A549 (cell line): ENCODE results near the gene ABO. TPM values are rescaled to one million over a fixed set of nuclear protein-coding genes. Genes with fewer than 3 reads are reported as not detected.
"Not testable (repeated sequence)": the region's sequence is repeated elsewhere in the genome, so short reads cannot be mapped to it uniquely, and the experiment has no call there.

Experiments
- ATAC-seq, 2 experiments: fragments of 200-7000 bp in 1 of 2; fragments of >200 bp in 1 of 2; cut with Nextera tagmentation in 1 of 2; cut with Tn5 transposase in 1 of 2; 3 replicates each; pipeline versions ENCODE4 v1.8.0 to v1.9.1; 2018 to 2020; ENCODE audit warnings: mild to moderate bottlenecking in 1 of 2, moderate library complexity in 1 of 2
- CTCF ChIA-PET: fragments of 300-600 bp; sonication (Branson Sonifier 250); formaldehyde crosslinking; extraction: SDS; loops from one replicate; lab custom pipeline; 2021; ENCODE audit warnings: antibody characterized with exemption, inconsistent platforms; lab: Yijun Ruan, JAX
- POLR2A ChIA-PET: fragments of 350-600 bp; formaldehyde crosslinking; extraction: SDS; loops from one replicate; lab custom pipeline; 2021; ENCODE audit warnings: antibody characterized with exemption, inconsistent platforms; lab: Yijun Ruan, JAX
- DNase-seq, 2 experiments: peaks; one replicate each; pipeline versions ENCODE4 v3.0.0 to v3.0.0-alpha.2; 2011 to 2016; ENCODE audit warnings: low read depth in 1 of 2, low spot score in 1 of 2
- FAIRE-seq: peaks from 2 replicates; lab custom pipeline; 2011; peaks lifted over from hg19 to GRCh38; lab: Jason Lieb, UNC
- H3K27ac ChIP-seq, 2 experiments: fragments of >200 bp; sonication (Bioruptor Twin); formaldehyde crosslinking; 3 replicates each; pipeline ENCODE4 v1.5.1; 2016 to 2017
- H3K4me1 ChIP-seq: fragments of >200 bp; sonication (Bioruptor Twin); formaldehyde crosslinking; 3 replicates; pipeline ENCODE4 v1.6.1; 2016
- H3K4me2 ChIP-seq: fragments of >200 bp; sonication (Bioruptor Twin); formaldehyde crosslinking; 3 replicates; pipeline ENCODE4 v1.6.1; 2016
- H3K4me3 ChIP-seq: fragments of >200 bp; sonication (Bioruptor Twin); formaldehyde crosslinking; 3 replicates; pipeline ENCODE4 v1.5.1; 2016
- H3K9me3 ChIP-seq: fragments of >200 bp; sonication (Bioruptor Twin); formaldehyde crosslinking; 3 replicates; pipeline ENCODE4 v1.6.1; 2016
- CBX2 ChIP-seq: fragments of 200-600 bp; sonication (generic); IDR thresholded peaks from 2 replicates; pipeline ENCODE4 v1.6.1; 2016; ENCODE audit warnings: low read depth, mild to moderate bottlenecking, borderline replicate concordance
- E2F6 ChIP-seq: IDR thresholded peaks from 2 replicates; pipeline ENCODE4 v1.6.1; 2012; ENCODE audit warnings: low read depth, borderline replicate concordance
- EHF ChIP-seq: fragments of 250-450 bp; sonication (Bioruptor Pico); IDR thresholded peaks from 2 replicates; pipeline ENCODE4 v1.5.0; 2020; ENCODE audit warnings: mild to moderate bottlenecking
- ELK1 ChIP-seq: fragments of 150-350 bp; IDR thresholded peaks from 2 replicates; pipeline ENCODE4 v1.6.1; 2014; ENCODE audit warnings: low read depth, mild to moderate bottlenecking, low read length
- FOSL2 ChIP-seq, 2 experiments: fragments of 450-650 bp in 1 of 2; fragments of >200 bp in 1 of 2; sonication (Bioruptor Twin) in 1 of 2; formaldehyde crosslinking; IDR thresholded peaks; 2 replicates each; pipeline versions ENCODE4 v1.5.0 to v1.6.1; 2016 to 2020; ENCODE audit warnings: mild to moderate bottlenecking in 1 of 2, moderate library complexity in 1 of 2
- FOXS1 ChIP-seq: fragments of 250-450 bp; sonication (Bioruptor Pico); IDR thresholded peaks from 2 replicates; pipeline ENCODE4 v1.5.0; 2020; ENCODE audit warnings: mild to moderate bottlenecking, moderate library complexity
- JUN ChIP-seq, 2 experiments: fragments of >200 bp; sonication (Bioruptor Twin); formaldehyde crosslinking; IDR thresholded peaks; 2 replicates in 1 of 2; 3 replicates in 1 of 2; pipeline ENCODE4 v1.6.1; 2016 to 2017
- KDM1A ChIP-seq: fragments of 200-600 bp; sonication (generic); IDR thresholded peaks from 2 replicates; pipeline ENCODE4 v1.6.1; 2016; ENCODE audit warnings: low read depth, mild to moderate bottlenecking
- MAZ ChIP-seq: fragments of 150-350 bp; IDR thresholded peaks from 2 replicates; pipeline ENCODE4 v1.6.1; 2014; ENCODE audit warnings: antibody characterized with exemption, low read depth, low read length, borderline replicate concordance
- MYC ChIP-seq: IDR thresholded peaks from 2 replicates; pipeline ENCODE4 v1.6.1; 2012; ENCODE audit warnings: mild to moderate bottlenecking, inconsistent platforms, low read length, improper control_type of control experiment, borderline replicate concordance
- PHF8 ChIP-seq: fragments of 200-600 bp; sonication (generic); IDR thresholded peaks from 2 replicates; pipeline ENCODE4 v1.6.1; 2016; ENCODE audit warnings: low read depth, mild to moderate bottlenecking, antibody characterized with exemption, moderate library complexity, borderline replicate concordance
- POLR2A ChIP-seq: IDR thresholded peaks from 2 replicates; pipeline ENCODE4 v1.6.1; 2012; ENCODE audit warnings: mild to moderate bottlenecking, low read length
- RAD21 ChIP-seq, 2 experiments: fragments of >200 bp in 1 of 2; sonication (Bioruptor Twin) in 1 of 2; formaldehyde crosslinking in 1 of 2; IDR thresholded peaks in 1 of 2; conservative IDR thresholded peaks in 1 of 2; 2 replicates in 1 of 2; 3 replicates in 1 of 2; pipeline ENCODE4 v1.6.1; 2012 to 2018; ENCODE audit warnings: inconsistent platforms in 1 of 2
- RCOR1 ChIP-seq: fragments of 150-350 bp; IDR thresholded peaks from 2 replicates; pipeline ENCODE4 v1.6.1; 2014; ENCODE audit warnings: antibody characterized with exemption, low read length, low read depth
- RNF2 ChIP-seq: fragments of 200-600 bp; sonication (generic); IDR thresholded peaks from 2 replicates; pipeline ENCODE4 v1.6.1; 2016; ENCODE audit warnings: low read depth, mild to moderate bottlenecking, antibody characterized with exemption, moderate library complexity, borderline replicate concordance
- SREBF2 ChIP-seq: fragments of 450-650 bp; IDR thresholded peaks from 2 replicates; pipeline ENCODE4 v1.6.1; 2014; ENCODE audit warnings: mild to moderate bottlenecking, moderate library complexity
- ZC3H11A ChIP-seq: fragments of 450-650 bp; IDR thresholded peaks from 2 replicates; pipeline ENCODE4 v1.6.1; 2014; ENCODE audit warnings: antibody characterized with exemption, mild to moderate bottlenecking
- ZSCAN20 ChIP-seq: fragments of 250-450 bp; sonication (Bioruptor Pico); IDR thresholded peaks from 2 replicates; pipeline ENCODE4 v1.8.0; 2022; ENCODE audit warnings: mild to moderate bottlenecking, moderate library complexity
- WGBS: methylation state at CpG from one replicate; pipeline ENCODE4 v1.1.6; 2017; ENCODE audit errors: missing lambda C conversion rate; 5-methylcytosine and 5-hydroxymethylcytosine counted together
- polyA plus RNA-seq, 4 experiments: library from polyadenylated mRNA; depleted of rRNA in 3 of 4; stranded (reverse); fragments of >200 nt; fragmentation: RNase III in 1 of 4; extraction: RNeasy Plus Mini Kit Qiagen cat#74134 plus additional on column Dnase treatment in 1 of 4; gene quantifications; 2 replicates in 3 of 4; 3 replicates in 1 of 4; pipeline ENCODE4 v1.2.3, GENCODE V29; 2011 to 2017
- small RNA-seq, 6 experiments: library from RNA; depleted of rRNA; stranded (forward); fragments of <200 nt; gene quantifications; one replicate each; pipeline ENCODE3, GENCODE V24; 2012
- TF ChIP-seq, protein P1 (sequence below): fragments of >200 bp; sonication (Bioruptor Twin); formaldehyde crosslinking; IDR thresholded peaks from 2 replicates; pipeline ENCODE4 v1.6.1; 2016
- TF ChIP-seq, protein P2 (sequence below): IDR thresholded peaks from 2 replicates; pipeline ENCODE4 v1.6.1; 2012

Gene ABO
- polyA plus RNA-seq, 2 of the 4 experiments (the other 2 are of a cell fraction): not detected

- TF ChIP-seq ZC3H11A (no peak), E2F6 (no peak), CBX2 (no peak), POLR2A (no peak), RAD21 (conservative IDR thresholded peaks at IDR 0.05 in 1 of 2, IDR thresholded peaks at IDR 0.05 in 1 of 2) (no peak), JUN (IDR thresholded peaks at IDR 0.05) (no peak), MAZ (no peak), FOSL2 (IDR thresholded peaks at IDR 0.05) (no peak), FOSL2 (CRISPR knock-in tag; IDR thresholded peaks at IDR 0.05) (no peak), RCOR1 (no peak), MYC (no peak), ELK1 (no peak), EHF (CRISPR knock-in tag) (no peak), RNF2 (no peak), SREBF2 (no peak), ZSCAN20 (CRISPR knock-in tag) (no peak), PHF8 (no peak), KDM1A (no peak), FOXS1 (CRISPR knock-in tag) (no peak)
- TF ChIP-seq, protein P1, sequence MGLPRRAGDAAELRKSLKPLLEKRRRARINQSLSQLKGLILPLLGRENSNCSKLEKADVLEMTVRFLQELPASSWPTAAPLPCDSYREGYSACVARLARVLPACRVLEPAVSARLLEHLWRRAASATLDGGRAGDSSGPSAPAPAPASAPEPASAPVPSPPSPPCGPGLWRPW: no peak
- TF ChIP-seq, protein P2, sequence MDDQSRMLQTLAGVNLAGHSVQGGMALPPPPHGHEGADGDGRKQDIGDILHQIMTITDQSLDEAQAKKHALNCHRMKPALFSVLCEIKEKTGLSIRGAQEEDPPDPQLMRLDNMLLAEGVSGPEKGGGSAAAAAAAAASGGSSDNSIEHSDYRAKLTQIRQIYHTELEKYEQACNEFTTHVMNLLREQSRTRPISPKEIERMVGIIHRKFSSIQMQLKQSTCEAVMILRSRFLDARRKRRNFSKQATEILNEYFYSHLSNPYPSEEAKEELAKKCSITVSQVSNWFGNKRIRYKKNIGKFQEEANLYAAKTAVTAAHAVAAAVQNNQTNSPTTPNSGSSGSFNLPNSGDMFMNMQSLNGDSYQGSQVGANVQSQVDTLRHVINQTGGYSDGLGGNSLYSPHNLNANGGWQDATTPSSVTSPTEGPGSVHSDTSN: no peak
- TF ChIP-seq, all 56 proteins: peak for 0
- CTCF ChIA-PET: interaction anchor here (0.7 to 4.9 kb wide), 3 partner anchors 20 to 59 kb away, joined by 3 to 25 read pairs (median 4); no protein-coding TSS in a partner anchor
- FAIRE-seq (no peak), DNase-seq (no peak), ATAC-seq (no peak)
- POLR2A ChIA-PET: no interaction called here
- Histone ChIP-seq H3K4me3 (no peak overlapping the region), H3K27ac (no peak overlapping the region), H3K9me3 (peaks cover 2% of the 10 kb centered on the region; the same call in 2 of the 3 replicates), H3K4me1 (no peaks in the 10 kb centered on the region), H3K4me2 (no peak overlapping the region)
- WGBS: 40% methylated on average over 24 of the region's 35 CpGs
Observed at GRCh38 chr9:133205996-133206931, 68.7 kb downstream of the ABO start.

DNA sequence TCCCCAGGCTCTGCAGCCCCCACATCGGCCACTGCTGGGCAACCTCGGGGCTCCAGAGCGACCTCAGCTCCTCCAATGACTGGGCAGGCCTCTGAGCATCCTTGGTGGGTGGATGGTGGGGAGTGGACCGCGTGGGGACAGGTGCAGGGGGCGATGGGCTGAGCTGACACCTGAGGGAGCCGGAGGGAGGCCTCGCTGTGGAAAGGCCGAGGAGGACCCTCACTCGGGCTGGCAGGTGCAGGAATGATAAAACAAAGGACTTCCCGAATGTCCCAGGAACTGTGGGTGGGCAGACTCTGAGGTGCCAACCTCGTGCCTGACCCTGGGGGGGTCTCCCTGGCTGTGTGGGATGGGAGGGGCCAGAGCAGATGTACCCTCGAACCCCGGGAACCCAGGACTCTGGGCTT is 69.5 kb downstream of the ABO start:
- CTCF ChIA-PET: interaction anchor here (1.2 to 4.9 kb wide), 3 partner anchors 17 to 197 kb away, joined by 3 to 25 read pairs (median 3); no protein-coding TSS in a partner anchor
- FAIRE-seq, H3K4me1 ChIP-seq, POLR2A ChIA-PET, H3K27ac ChIP-seq, H3K9me3 ChIP-seq, DNase-seq, H3K4me3 ChIP-seq, H3K4me2 ChIP-seq, ATAC-seq: not testable (repeated sequence)
- 6% methylated on average over 10 of the region's 14 CpGs for WGBS

Small RNA genes within 50 kb of the gene (small RNA-seq; reads per million reads assigned to genes)
- gene RF00019: 0 reads per million in 6 experiments

Other genes starting within 250 kb of the ABO start
- gene GTF3C5, start 244.2 kb downstream of the ABO start, polyA plus RNA-seq (2011; rRNA removed): 57.2 and 57.4 TPM in 2 replicates
- 77.9 to 83.9 TPM (median 80.3 TPM) in 3 replicates for gene GTF3C5, start 244.2 kb downstream of the ABO start, polyA plus RNA-seq (2017; fragmentation: RNase III; extraction: RNeasy Plus Mini Kit Qiagen cat#74134 plus additional on column Dnase treatment)
- gene CEL, start 213.2 kb downstream of the ABO start, polyA plus RNA-seq (2011; rRNA removed): 0.23 and 0.28 TPM in 2 replicates
- 0.68 to 0.87 TPM (median 0.87 TPM) in 3 replicates for gene CEL, start 213.2 kb downstream of the ABO start, polyA plus RNA-seq (2017; fragmentation: RNase III; extraction: RNeasy Plus Mini Kit Qiagen cat#74134 plus additional on column Dnase treatment)
- gene RALGDS, start 154.0 kb downstream of the ABO start, polyA plus RNA-seq (2011; rRNA removed): 12.1 and 14.8 TPM in 2 replicates
- 8.6 to 10.2 TPM (median 8.9 TPM) in 3 replicates for gene RALGDS, start 154.0 kb downstream of the ABO start, polyA plus RNA-seq (2017; fragmentation: RNase III; extraction: RNeasy Plus Mini Kit Qiagen cat#74134 plus additional on column Dnase treatment)
- gene GBGT1, start 111.3 kb downstream of the ABO start, polyA plus RNA-seq (2011; rRNA removed): 1.7 and 2.7 TPM in 2 replicates
- gene GBGT1, start 111.3 kb downstream of the ABO start, polyA plus RNA-seq (2017; fragmentation: RNase III; extraction: RNeasy Plus Mini Kit Qiagen cat#74134 plus additional on column Dnase treatment): 1.5 to 2.6 TPM (median 2.4 TPM) in 3 replicates
- not detected in 2 replicates for gene OBP2B, start 66.0 kb downstream of the ABO start, polyA plus RNA-seq (2011; rRNA removed)
- gene OBP2B, start 66.0 kb downstream of the ABO start, polyA plus RNA-seq (2017; fragmentation: RNase III; extraction: RNeasy Plus Mini Kit Qiagen cat#74134 plus additional on column Dnase treatment): not detected in 3 replicates
- 7.1 and 10.5 TPM in 2 replicates for gene SURF6, start 61.0 kb upstream of the ABO start, polyA plus RNA-seq (2011; rRNA removed)
- 23.0 to 26.8 TPM (median 25.1 TPM) in 3 replicates for gene SURF6, start 61.0 kb upstream of the ABO start, polyA plus RNA-seq (2017; fragmentation: RNase III; extraction: RNeasy Plus Mini Kit Qiagen cat#74134 plus additional on column Dnase treatment)
- 15.7 and 18.4 TPM in 2 replicates for gene MED22, start 72.9 kb upstream of the ABO start, polyA plus RNA-seq (2011; rRNA removed)
- 20.4 to 22.8 TPM (median 22.0 TPM) in 3 replicates for gene MED22, start 72.9 kb upstream of the ABO start, polyA plus RNA-seq (2017; fragmentation: RNase III; extraction: RNeasy Plus Mini Kit Qiagen cat#74134 plus additional on column Dnase treatment)
- gene RPL7A, start 73.0 kb upstream of the ABO start, polyA plus RNA-seq (2011; rRNA removed): 2,218 and 2,405 TPM in 2 replicates
- gene RPL7A, start 73.0 kb upstream of the ABO start, polyA plus RNA-seq (2017; fragmentation: RNase III; extraction: RNeasy Plus Mini Kit Qiagen cat#74134 plus additional on column Dnase treatment): 2,511 to 2,766 TPM (median 2,608 TPM) in 3 replicates
- 47.5 and 63.0 TPM in 2 replicates for gene SURF1, start 81.3 kb upstream of the ABO start, polyA plus RNA-seq (2011; rRNA removed)
- gene SURF1, start 81.3 kb upstream of the ABO start, polyA plus RNA-seq (2017; fragmentation: RNase III; extraction: RNeasy Plus Mini Kit Qiagen cat#74134 plus additional on column Dnase treatment): 25.3 to 28.6 TPM (median 27.7 TPM) in 3 replicates
- gene SURF2, start 81.3 kb upstream of the ABO start, polyA plus RNA-seq (2011; rRNA removed): 15.4 and 25.2 TPM in 2 replicates
- gene SURF2, start 81.3 kb upstream of the ABO start, polyA plus RNA-seq (2017; fragmentation: RNase III; extraction: RNeasy Plus Mini Kit Qiagen cat#74134 plus additional on column Dnase treatment): 34.9 to 36.9 TPM (median 35.6 TPM) in 3 replicates
- 169 and 174 TPM in 2 replicates for gene SURF4, start 100.9 kb upstream of the ABO start, polyA plus RNA-seq (2011; rRNA removed)
- 140 to 159 TPM (median 158 TPM) in 3 replicates for gene SURF4, start 100.9 kb upstream of the ABO start, polyA plus RNA-seq (2017; fragmentation: RNase III; extraction: RNeasy Plus Mini Kit Qiagen cat#74134 plus additional on column Dnase treatment)
- 1.1 and 1.6 TPM in 2 replicates for gene STKLD1, start 101.2 kb upstream of the ABO start, polyA plus RNA-seq (2011; rRNA removed)
- 0.29 to 1.4 TPM (median 1.2 TPM) in 3 replicates for gene STKLD1, start 101.2 kb upstream of the ABO start, polyA plus RNA-seq (2017; fragmentation: RNase III; extraction: RNeasy Plus Mini Kit Qiagen cat#74134 plus additional on column Dnase treatment)
- gene REXO4, start 142.8 kb upstream of the ABO start, polyA plus RNA-seq (2011; rRNA removed): 20.6 and 25.8 TPM in 2 replicates
- gene REXO4, start 142.8 kb upstream of the ABO start, polyA plus RNA-seq (2017; fragmentation: RNase III; extraction: RNeasy Plus Mini Kit Qiagen cat#74134 plus additional on column Dnase treatment): 30.3 to 31.7 TPM (median 31.0 TPM) in 3 replicates
- 0.80 and 1.2 TPM in 2 replicates for gene ADAMTS13, start 147.2 kb upstream of the ABO start, polyA plus RNA-seq (2011; rRNA removed)
- gene ADAMTS13, start 147.2 kb upstream of the ABO start, polyA plus RNA-seq (2017; fragmentation: RNase III; extraction: RNeasy Plus Mini Kit Qiagen cat#74134 plus additional on column Dnase treatment): 0.94 to 1.7 TPM (median 0.98 TPM) in 3 replicates
- gene CACFD1, start 184.8 kb upstream of the ABO start, polyA plus RNA-seq (2011; rRNA removed): 6.2 and 8.0 TPM in 2 replicates
- 3.1 to 5.2 TPM (median 5.0 TPM) in 3 replicates for gene CACFD1, start 184.8 kb upstream of the ABO start, polyA plus RNA-seq (2017; fragmentation: RNase III; extraction: RNeasy Plus Mini Kit Qiagen cat#74134 plus additional on column Dnase treatment)
- gene SLC2A6, start 203.9 kb upstream of the ABO start, polyA plus RNA-seq (2011; rRNA removed): 3.7 and 4.6 TPM in 2 replicates
- 15.4 to 21.2 TPM (median 20.5 TPM) in 3 replicates for gene SLC2A6, start 203.9 kb upstream of the ABO start, polyA plus RNA-seq (2017; fragmentation: RNase III; extraction: RNeasy Plus Mini Kit Qiagen cat#74134 plus additional on column Dnase treatment)
- gene MYMK, start 249.8 kb upstream of the ABO start, polyA plus RNA-seq (2011; rRNA removed): not detected in 2 replicates
- not detected in 3 replicates for gene MYMK, start 249.8 kb upstream of the ABO start, polyA plus RNA-seq (2017; fragmentation: RNase III; extraction: RNeasy Plus Mini Kit Qiagen cat#74134 plus additional on column Dnase treatment)